ENCODE data around the gene TTN. TPM values are rescaled to one million over a fixed set of nuclear protein-coding genes. Genes with fewer than 3 reads are reported as not detected.
A peak's percentile ranks its signal among the peaks of the same experiment; 100 is the strongest.

The TTN gene
- polyA plus RNA-seq, 3 donors: under 0.01 to 0.12 (median 0.08) TPM

DNA sequence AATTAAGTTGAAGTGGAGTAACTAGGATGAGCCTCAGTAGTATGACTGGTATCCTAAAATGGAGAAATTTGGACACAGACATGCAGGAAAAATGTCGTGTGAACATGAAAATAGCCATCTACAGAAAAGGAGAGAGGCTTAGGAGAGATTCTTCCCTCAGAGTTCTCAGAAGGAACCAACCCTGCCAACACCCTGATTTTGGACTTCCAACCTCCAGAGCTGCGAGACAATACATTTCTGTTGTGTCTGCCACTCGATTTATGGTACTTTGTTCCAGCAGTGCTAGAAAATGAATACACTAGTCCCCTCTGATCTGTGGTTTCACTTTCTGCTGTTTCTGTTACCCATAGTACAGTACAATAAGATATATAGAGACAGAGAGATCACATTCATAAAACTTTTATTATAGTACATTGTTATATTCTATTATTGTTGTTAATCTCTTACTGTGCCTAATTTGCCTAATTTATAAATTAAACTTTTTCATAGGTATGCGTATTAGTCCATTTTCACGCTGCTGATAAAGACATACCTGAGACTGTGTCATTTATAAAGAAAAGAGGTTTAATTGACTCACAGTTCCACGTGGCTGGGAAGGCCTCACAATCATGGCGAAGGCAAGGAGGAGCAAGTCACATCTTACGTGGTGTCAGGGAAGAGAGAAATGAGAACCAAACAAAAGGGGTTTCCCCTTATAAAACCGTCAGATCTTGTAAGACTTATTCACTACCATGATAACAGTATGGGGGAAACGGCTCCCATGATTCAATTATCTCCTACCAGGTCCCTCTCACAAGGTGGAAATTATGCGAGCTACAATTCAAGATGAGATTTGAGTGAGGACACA lies 285.7 kb downstream of the TTN start:
- TF ChIP-seq, protein P1, sequence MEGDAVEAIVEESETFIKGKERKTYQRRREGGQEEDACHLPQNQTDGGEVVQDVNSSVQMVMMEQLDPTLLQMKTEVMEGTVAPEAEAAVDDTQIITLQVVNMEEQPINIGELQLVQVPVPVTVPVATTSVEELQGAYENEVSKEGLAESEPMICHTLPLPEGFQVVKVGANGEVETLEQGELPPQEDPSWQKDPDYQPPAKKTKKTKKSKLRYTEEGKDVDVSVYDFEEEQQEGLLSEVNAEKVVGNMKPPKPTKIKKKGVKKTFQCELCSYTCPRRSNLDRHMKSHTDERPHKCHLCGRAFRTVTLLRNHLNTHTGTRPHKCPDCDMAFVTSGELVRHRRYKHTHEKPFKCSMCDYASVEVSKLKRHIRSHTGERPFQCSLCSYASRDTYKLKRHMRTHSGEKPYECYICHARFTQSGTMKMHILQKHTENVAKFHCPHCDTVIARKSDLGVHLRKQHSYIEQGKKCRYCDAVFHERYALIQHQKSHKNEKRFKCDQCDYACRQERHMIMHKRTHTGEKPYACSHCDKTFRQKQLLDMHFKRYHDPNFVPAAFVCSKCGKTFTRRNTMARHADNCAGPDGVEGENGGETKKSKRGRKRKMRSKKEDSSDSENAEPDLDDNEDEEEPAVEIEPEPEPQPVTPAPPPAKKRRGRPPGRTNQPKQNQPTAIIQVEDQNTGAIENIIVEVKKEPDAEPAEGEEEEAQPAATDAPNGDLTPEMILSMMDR (IDR thresholded peaks at IDR 0.05): no peak
- Histone ChIP-seq H3K4me2 (replicated peaks; ENCODE audit: extremely low read depth, low read length, poor library complexity, severe bottlenecking) (no peak overlapping the region), H3K9me3 (replicated peaks in 1 of 2; ENCODE audit: control insufficient read depth in 1 of 2, insufficient read depth in 1 of 2, low read length in 2 of 2) (no peaks in the 10 kb centered on the region), H3K36me3 (replicated peaks in 1 of 2; ENCODE audit: control insufficient read depth in 1 of 2, insufficient read depth in 2 of 2, low read length in 2 of 2) (peaks cover 7 to 31% of the 10 kb centered on the region in 2 donors), H3K4me3 (replicated peaks in 1 of 3; ENCODE audit: low read depth in 2 of 3, low read length in 3 of 3) (no peak overlapping the region), H3K27ac (ENCODE audit: low read depth in 1 of 2, low read length in 2 of 2) (no peak overlapping the region), H3K4me1 (ENCODE audit: control insufficient read depth in 1 of 2, insufficient read depth in 2 of 2, low read length in 2 of 2) (peaks cover 9% of the 10 kb centered on the region in 2 donors), H4K20me1 (ENCODE audit: insufficient read depth, low read length) (no peaks in the 10 kb centered on the region), H3K27me3 (ENCODE audit: control insufficient read depth in 2 of 2, insufficient read depth in 2 of 2, low read length in 2 of 2) (no peaks in the 10 kb centered on the region), H2AFZ (ENCODE audit: insufficient read depth, low read depth, low read length, poor library complexity, severe bottlenecking) (no peak overlapping the region), H3K79me2 (ENCODE audit: insufficient read depth, low read length) (peaks cover 25% of the 10 kb centered on the region), H3K9ac (ENCODE audit: insufficient read depth, low read length, poor library complexity, severe bottlenecking) (no peak overlapping the region)
- intact Hi-C loops (cut with micrococcal nuclease): loop anchor here in 1 of 2 donors (5.0 kb wide), 1 partner anchor 39 kb away; the partner anchor contains the start of gene PLEKHA3
- peak overlapping the region in 3 of 7 donors; percentile 12 to 69 (median 42) for H3K27ac Mint-ChIP-seq
- H3K27me3 Mint-ChIP-seq (ENCODE audit: low read depth in 3 of 3): no peaks in the 10 kb centered on the region
- no peak overlapping the region for H3K4me3 Mint-ChIP-seq
- H3K4me1 Mint-ChIP-seq: peaks cover 22% of the 10 kb centered on the region
- 100% methylated on average over 2 of the region's 11 CpGs for WGBS (ENCODE audit: insufficient coverage)
- H3K9me3 Mint-ChIP-seq: peaks cover 0 to 12% (median 5%) of the 10 kb centered on the region in 7 donors
- no peak for DNase-seq
- H3K36me3 Mint-ChIP-seq: peaks cover 18 to 37% of the 10 kb centered on the region in 2 donors

- no peak overlapping the region for H3K9ac ChIP-seq (ENCODE audit: insufficient read depth, low read length, poor library complexity, severe bottlenecking)
- WGBS (ENCODE audit: insufficient coverage): no CpG with 5 or more reads among the region's 1 CpG
- Mint-ChIP-seq H3K9me3 (peaks cover 0 to 6% (median 4%) of the 10 kb centered on the region in 7 donors), H3K36me3 (peaks cover 37 to 68% of the 10 kb centered on the region in 2 donors), H3K27me3 (ENCODE audit: low read depth in 3 of 3) (no peaks in the 10 kb centered on the region), H3K27ac (peak overlapping the region in 1 of 7 donors; percentile 26), H3K4me1 (no peaks in the 10 kb centered on the region), H3K4me3 (no peak overlapping the region)
- no peaks in the 10 kb centered on the region for H3K9me3 ChIP-seq (replicated peaks in 1 of 2; ENCODE audit: control insufficient read depth in 1 of 2, insufficient read depth in 1 of 2, low read length in 2 of 2)
- intact Hi-C loops (cut with micrococcal nuclease): no loop called here
- DNase-seq: no peak
- no peaks in the 10 kb centered on the region for H4K20me1 ChIP-seq (ENCODE audit: insufficient read depth, low read length)
- no peaks in the 10 kb centered on the region for H3K4me1 ChIP-seq (ENCODE audit: control insufficient read depth in 1 of 2, insufficient read depth in 2 of 2, low read length in 2 of 2)
- no peak overlapping the region for H3K4me2 ChIP-seq (replicated peaks; ENCODE audit: extremely low read depth, low read length, poor library complexity, severe bottlenecking)
- no peak overlapping the region for H3K4me3 ChIP-seq (replicated peaks in 1 of 3; ENCODE audit: low read depth in 2 of 3, low read length in 3 of 3)
- TF ChIP-seq, protein P1 (IDR thresholded peaks at IDR 0.05): no peak
- no peaks in the 10 kb centered on the region for H3K79me2 ChIP-seq (ENCODE audit: insufficient read depth, low read length)
- no peak overlapping the region for H2AFZ ChIP-seq (ENCODE audit: insufficient read depth, low read depth, low read length, poor library complexity, severe bottlenecking)
- H3K27me3 ChIP-seq (ENCODE audit: control insufficient read depth in 2 of 2, insufficient read depth in 2 of 2, low read length in 2 of 2): no peaks in the 10 kb centered on the region
- no peak overlapping the region for H3K27ac ChIP-seq (ENCODE audit: low read depth in 1 of 2, low read length in 2 of 2)
- peaks cover 13 to 59% of the 10 kb centered on the region in 2 donors for H3K36me3 ChIP-seq (replicated peaks in 1 of 2; ENCODE audit: control insufficient read depth in 1 of 2, insufficient read depth in 2 of 2, low read length in 2 of 2)
Observed at GRCh38 chr2:178517496-178517895, 289.7 kb downstream of the TTN start.

Measured in CD14-positive monocyte (primary cell).